ENCODE results near the gene ERGIC3.
A peak's percentile ranks its signal among the peaks of the same experiment; 100 is the strongest.

ERGIC3 gene

GRCh38 chr20:35562541-35563110 is 20.7 kb downstream of the ERGIC3 start:
- no peak for DNase-seq

- DNase-seq: no peak
Observed at GRCh38 chr20:35563834-35564233, 22.0 kb downstream of the ERGIC3 start.

- no peak for DNase-seq
Observed at GRCh38 chr20:35564905-35565304, 23.0 kb downstream of the ERGIC3 start.

- peak; percentile 52 for DNase-seq
Observed at GRCh38 chr20:35568645-35569044, 26.8 kb downstream of the ERGIC3 start.

- DNase-seq: peak; percentile 25
Observed at GRCh38 chr20:35571555-35571954, 29.7 kb downstream of the ERGIC3 start.

GRCh38 chr20:35572838-35573237 is 31.0 kb downstream of the ERGIC3 start:
- no peak for DNase-seq

GRCh38 chr20:35575958-35576357 is 34.1 kb downstream of the ERGIC3 start:
- peak; percentile 26 for DNase-seq

- DNase-seq: no peak
Observed at GRCh38 chr20:35576816-35577215, 34.9 kb downstream of the ERGIC3 start.

GRCh38 chr20:35578469-35578868 is 36.6 kb downstream of the ERGIC3 start:
- DNase-seq: no peak

- DNase-seq: no peak
Observed at GRCh38 chr20:35579196-35579595, 37.3 kb downstream of the ERGIC3 start.

- no peak for DNase-seq
Observed at GRCh38 chr20:35582131-35582530, 40.3 kb downstream of the ERGIC3 start.

- no peak for DNase-seq
Observed at GRCh38 chr20:35582741-35583404, 41.0 kb downstream of the ERGIC3 start.

GRCh38 chr20:35583636-35584560 is 42.0 kb downstream of the ERGIC3 start:
- DNase-seq: no peak

GRCh38 chr20:35586751-35587425 is 45.0 kb downstream of the ERGIC3 start:
- DNase-seq: no peak

- no peak for DNase-seq
Observed at GRCh38 chr20:35587436-35587835, 45.6 kb downstream of the ERGIC3 start.

GRCh38 chr20:35588397-35588796 is 46.5 kb downstream of the ERGIC3 start:
- DNase-seq: no peak

GRCh38 chr20:35592339-35592974 is 50.6 kb downstream of the ERGIC3 start:
- no peak for DNase-seq

- no peak for DNase-seq
Observed at GRCh38 chr20:35595456-35595855, 53.6 kb downstream of the ERGIC3 start.

GRCh38 chr20:35595901-35596300 is 54.0 kb downstream of the ERGIC3 start:
- DNase-seq: peak; percentile 34

- no peak for DNase-seq
Observed at GRCh38 chr20:35597186-35597585, 55.3 kb downstream of the ERGIC3 start.

GRCh38 chr20:35598476-35598875 is 56.6 kb downstream of the ERGIC3 start:
- DNase-seq: no peak

- peak; percentile 43 for DNase-seq
Observed at GRCh38 chr20:35598899-35599775, 57.3 kb downstream of the ERGIC3 start.

All from NCI-H146 (cell line).